GM12878 (cell line): ENCODE measurements around the gene HIVEP3. TPM values are rescaled to one million over a fixed set of nuclear protein-coding genes. Genes with fewer than 3 reads are reported as not detected.
A peak's percentile ranks its signal among the peaks of the same experiment; 100 is the strongest.

ENCODE experiments used
- ATAC-seq: fragments of 200-7000 bp; cut with Tn5 transposase; 3 replicates; pipeline ENCODE4 v1.9.1; 2020; ENCODE audit warnings: mild to moderate bottlenecking, moderate library complexity
- BruUV-seq: library from RNA; stranded (reverse); fragments of 400-500 nt; replicated peaks from 2 replicates; lab custom pipeline; 2021; lab: Mats Ljungman, UMichigan
- CTCF ChIA-PET: fragments of 300-600 bp; sonication (Branson Sonifier 250); formaldehyde crosslinking; extraction: SDS; loops from one replicate; lab custom pipeline; 2021; ENCODE audit warnings: inconsistent platforms; lab: Yijun Ruan, JAX
- POLR2A ChIA-PET: fragments of 350-600 bp; formaldehyde crosslinking; extraction: SDS; loops from one replicate; lab custom pipeline; 2021; ENCODE audit warnings: inconsistent platforms; lab: Charles Lee
- RAD21 ChIA-PET: fragments of 300-600 bp; sonication (Branson Sonifier 250); formaldehyde crosslinking; loops from one replicate; lab custom pipeline; 2023; ENCODE audit warnings: antibody characterized with exemption; ENCODE audit not compliant: unreplicated experiment; lab: Charles Lee
- SMC1A ChIA-PET: fragments of 300-600 bp; sonication (Branson Sonifier 250); formaldehyde crosslinking; loops from one replicate; lab custom pipeline; 2023; ENCODE audit not compliant: unreplicated experiment, uncharacterized antibody; lab: Charles Lee
- DNase-seq: peaks from one replicate; pipeline ENCODE4 v3.0.0-alpha.2; 2011; ENCODE audit warnings: low read depth, low spot score
- FAIRE-seq: peaks from 3 replicates; lab custom pipeline; 2011; peaks lifted over from hg19 to GRCh38; lab: Jason Lieb, UNC
- H2AFZ ChIP-seq: 2 replicates; pipeline ENCODE4 v1.6.0; 2011; ENCODE audit warnings: low read depth, low read length, control low read depth; ENCODE audit not compliant: control insufficient read depth
- H3K27ac ChIP-seq: 2 replicates; pipeline ENCODE4 v1.5.1; 2011; ENCODE audit warnings: control low read depth; ENCODE audit not compliant: control insufficient read depth, insufficient read depth
- H3K27me3 ChIP-seq, 2 experiments: replicated peaks in 1 of 2; 2 replicates each; pipeline versions ENCODE4 v1.6.0 to v1.6.1; 2011; ENCODE audit warnings: low read length in 1 of 2; ENCODE audit not compliant: control insufficient read depth in 2 of 2, insufficient read depth in 2 of 2
- H3K36me3 ChIP-seq, 2 experiments: 2 replicates each; pipeline ENCODE4 v1.5.1; 2011; ENCODE audit warnings: low read length in 1 of 2; ENCODE audit not compliant: control insufficient read depth in 2 of 2, insufficient read depth in 2 of 2
- H3K4me1 ChIP-seq: 2 replicates; pipeline ENCODE4 v1.6.1; 2011; ENCODE audit warnings: mild to moderate bottlenecking, low read length, moderate library complexity, mixed read lengths; ENCODE audit not compliant: control insufficient read depth, insufficient read depth
- H3K4me2 ChIP-seq: 2 replicates; pipeline ENCODE4 v1.6.0; 2011; ENCODE audit warnings: control low read depth; ENCODE audit not compliant: control insufficient read depth, insufficient read depth
- H3K4me3 ChIP-seq: fragments of 200-600 bp; sonication (generic); 2 replicates; pipeline ENCODE4 v1.5.1; 2016
- H3K79me2 ChIP-seq: 2 replicates; pipeline ENCODE4 v1.6.0; 2011; ENCODE audit warnings: low read length; ENCODE audit not compliant: control insufficient read depth, insufficient read depth
- H3K9ac ChIP-seq: 2 replicates; pipeline ENCODE4 v1.8.0; 2011; ENCODE audit warnings: low read length, control low read depth, mixed read lengths; ENCODE audit not compliant: control insufficient read depth, insufficient read depth
- H3K9me3 ChIP-seq: replicated peaks from 3 replicates; pipeline ENCODE4 v1.5.1; 2011; ENCODE audit warnings: mild to moderate bottlenecking, low read length; ENCODE audit not compliant: control insufficient read depth, insufficient read depth
- H4K20me1 ChIP-seq: 2 replicates; pipeline ENCODE4 v1.6.0; 2011; ENCODE audit not compliant: control insufficient read depth, insufficient read depth
- CEBPB ChIP-seq, 2 experiments: fragments of 150-350 bp in 1 of 2; IDR thresholded peaks; 2 replicates each; pipeline ENCODE4 v1.6.1; 2012 to 2014; ENCODE audit warnings: low read depth in 2 of 2, low read length in 2 of 2, borderline replicate concordance in 1 of 2, inconsistent platforms in 1 of 2
- CTCF ChIP-seq, 3 experiments: IDR thresholded peaks in 2 of 3; conservative IDR thresholded peaks in 1 of 3; 2 replicates each; pipeline ENCODE4 v1.5.1; 2011; ENCODE audit warnings: low read depth in 3 of 3, low read length in 3 of 3, mild to moderate bottlenecking in 3 of 3, control low read depth in 2 of 3, moderate library complexity in 2 of 3, inconsistent platforms in 1 of 3, mixed read lengths in 1 of 3; ENCODE audit not compliant: control insufficient read depth in 2 of 3, insufficient read depth in 1 of 3; ENCODE audit errors: extremely low read depth in 1 of 3
- WGBS: methylation state at CpG from one replicate; pipeline ENCODE4 v1.1.6; 2016; ENCODE audit warnings: low lambda C conversion rate; ENCODE audit not compliant: insufficient replicate concordance, insufficient coverage; ENCODE audit errors: missing lambda C conversion rate; 5-methylcytosine and 5-hydroxymethylcytosine counted together
- in situ Hi-C: fragments of 300-500 bp; cut with MboI; formaldehyde crosslinking; loops from 9 replicates; pipeline ENCODE4 v1.14.3; 2018; ENCODE audit warnings: mixed read lengths
- intact Hi-C: fragments of 100-400 bp; cut with micrococcal nuclease; formaldehyde crosslinking; loops from one replicate; pipeline ENCODE4 v1.14.2; 2022; ENCODE audit not compliant: unreplicated experiment
- polyA plus RNA-seq, 11 experiments: library from polyadenylated mRNA; depleted of rRNA in 4 of 11; unstranded in 6 of 11; stranded (reverse) in 5 of 11; fragments of >200 nt; fragmentation: Nextera tagmentation in 4 of 11; fragmentation: Illumina TruSeq in 1 of 11; extraction: Ambion mirVana in 4 of 11; extraction: Trizol in 1 of 11; gene quantifications; 1 replicate in 1 of 11; 2 replicates in 10 of 11; pipeline versions ENCODE4 v1.2.1 to v1.2.3, GENCODE V29; 2011 to 2016; ENCODE audit warnings: inconsistent platforms in 2 of 11, missing spikeins in 2 of 11, low read depth in 1 of 11
- total RNA-seq, 4 experiments: library from RNA; depleted of rRNA in 3 of 4; stranded (reverse); fragments of >200 nt in 3 of 4; fragmentation: Illumina TruSeq in 1 of 4; extraction: Trizol in 1 of 4; gene quantifications; 2 replicates each; pipeline versions ENCODE4 v1.2.1 to v1.2.3, GENCODE V29; 2013 to 2021

The HIVEP3 gene
- total and polyA plus RNA-seq, 10 of the 15 experiments (the other 5 are each of a cell fraction or from before 2014, with no cell fraction given): 1.8 to 13.6 (median 3.8) TPM

GRCh38 chr1:41513383-41513735 is 405.4 kb downstream of the HIVEP3 start:
- POLR2A ChIA-PET: no interaction called here
- Histone ChIP-seq H3K4me2 (no peak overlapping the region), H3K9ac (no peak overlapping the region), H3K36me3 (no peaks in the 10 kb centered on the region; a peak in 2 of 4 replicates), H3K4me3 (no peak overlapping the region)
- in situ Hi-C loops: no loop called here
- 64% methylated on average over 17 of the region's 17 CpGs for WGBS
- BruUV-seq: no TSS peak
- TF ChIP-seq CEBPB (IDR thresholded peaks at IDR 0.05; ENCODE audit: borderline replicate concordance in 1 of 2, low read depth in 2 of 2, low read length in 2 of 2) (no peak), CTCF (IDR thresholded peaks at IDR 0.05 in 2 of 3, conservative IDR thresholded peaks at IDR 0.05 in 1 of 3; ENCODE audit: control insufficient read depth in 2 of 3, extremely low read depth in 1 of 3, insufficient read depth in 1 of 3, low read depth in 3 of 3, low read length in 3 of 3) (peak; percentile 30 to 67 (median 54); a peak in 4 of 6 replicates)
- TF ChIP-seq, all 136 proteins: peak for 1
- ChIA-PET RAD21 (no interaction called here), CTCF (interaction anchor here (0.6 to 7.0 kb wide), 3 partner anchors 20 to 736 kb away, joined by 3 to 59 read pairs (median 3); no protein-coding TSS in a partner anchor), SMC1A (interaction anchor here (1.8 to 1.9 kb wide), 2 partner anchors 25 to 298 kb away, joined by 5 read pairs; no protein-coding TSS in a partner anchor)
- Histone ChIP-seq H3K79me2 (no peaks in the 10 kb centered on the region), H3K4me1 (peaks cover 6% of the 10 kb centered on the region; the same call in 1 of the 2 replicates), H3K9me3 (no peaks in the 10 kb centered on the region), H2AFZ (no peak overlapping the region), H3K27ac (no peak overlapping the region), H4K20me1 (no peaks in the 10 kb centered on the region), H3K27me3 (no peaks in the 10 kb centered on the region)
- DNase-seq (no peak), ATAC-seq (no peak), FAIRE-seq (no peak)
- intact Hi-C loops: no loop called here
